ENCODE data around the gene CDH4. TPM values are rescaled to one million over a fixed set of nuclear protein-coding genes. Genes with fewer than 3 reads are reported as not detected.

CDH4 gene
- total RNA-seq, 1 donor from 2014 or later, result 0.23 TPM

GRCh38 chr20:61279621-61280150, 27.6 kb downstream of the CDH4 start:
- Mint-ChIP-seq H3K27me3 (ENCODE audit: unreplicated experiment) (peaks cover 6% of the 10 kb centered on the region), H3K36me3 (ENCODE audit: low read depth, unreplicated experiment) (peaks cover 4% of the 10 kb centered on the region), H3K9me3 (ENCODE audit: unreplicated experiment) (no peaks in the 10 kb centered on the region), H3K4me1 (ENCODE audit: unreplicated experiment) (no peaks in the 10 kb centered on the region), H3K4me3 (ENCODE audit: unreplicated experiment) (no peak overlapping the region), H3K27ac (ENCODE audit: unreplicated experiment) (no peak overlapping the region)
- TF ChIP-seq CTCF (IDR thresholded peaks at IDR 0.05; ENCODE audit: unreplicated experiment), result no peak
- no peak for DNase-seq (ENCODE audit: low spot score)

GRCh38 chr20:61280217-61280980, 28.3 kb downstream of the CDH4 start:
- Mint-ChIP-seq H3K36me3 (ENCODE audit: low read depth, unreplicated experiment) (peaks cover 4% of the 10 kb centered on the region), H3K9me3 (ENCODE audit: unreplicated experiment) (no peaks in the 10 kb centered on the region), H3K27me3 (ENCODE audit: unreplicated experiment) (peaks cover 7% of the 10 kb centered on the region), H3K27ac (ENCODE audit: unreplicated experiment) (no peak overlapping the region), H3K4me3 (ENCODE audit: unreplicated experiment) (no peak overlapping the region), H3K4me1 (ENCODE audit: unreplicated experiment) (no peaks in the 10 kb centered on the region)
- no peak for TF ChIP-seq CTCF (IDR thresholded peaks at IDR 0.05; ENCODE audit: unreplicated experiment)
- no peak for DNase-seq (ENCODE audit: low spot score)

GRCh38 chr20:61281286-61281795, 29.3 kb downstream of the CDH4 start:
- no peaks in the 10 kb centered on the region for H3K9me3 Mint-ChIP-seq (ENCODE audit: unreplicated experiment)
- H3K4me1 Mint-ChIP-seq (ENCODE audit: unreplicated experiment), result no peaks in the 10 kb centered on the region
- no peak overlapping the region for H3K4me3 Mint-ChIP-seq (ENCODE audit: unreplicated experiment)
- no peak overlapping the region for H3K27ac Mint-ChIP-seq (ENCODE audit: unreplicated experiment)
- H3K36me3 Mint-ChIP-seq (ENCODE audit: low read depth, unreplicated experiment), result peaks cover 4% of the 10 kb centered on the region
- DNase-seq (ENCODE audit: low spot score), result no peak
- peaks cover 7% of the 10 kb centered on the region for H3K27me3 Mint-ChIP-seq (ENCODE audit: unreplicated experiment)
- no peak for TF ChIP-seq CTCF (IDR thresholded peaks at IDR 0.05; ENCODE audit: unreplicated experiment)

- H3K36me3 Mint-ChIP-seq (ENCODE audit: low read depth, unreplicated experiment), result peaks cover 4% of the 10 kb centered on the region
- no peak for TF ChIP-seq CTCF (IDR thresholded peaks at IDR 0.05; ENCODE audit: unreplicated experiment)
- H3K9me3 Mint-ChIP-seq (ENCODE audit: unreplicated experiment), result no peaks in the 10 kb centered on the region
- no peak overlapping the region for H3K4me3 Mint-ChIP-seq (ENCODE audit: unreplicated experiment)
- peaks cover 5% of the 10 kb centered on the region for H3K27me3 Mint-ChIP-seq (ENCODE audit: unreplicated experiment)
- no peak overlapping the region for H3K27ac Mint-ChIP-seq (ENCODE audit: unreplicated experiment)
- no peak for DNase-seq (ENCODE audit: low spot score)
- no peaks in the 10 kb centered on the region for H3K4me1 Mint-ChIP-seq (ENCODE audit: unreplicated experiment)
Observed at GRCh38 chr20:61284752-61285151, 32.7 kb downstream of the CDH4 start.

GRCh38 chr20:61285152-61285645, 33.1 kb downstream of the CDH4 start:
- TF ChIP-seq CTCF (IDR thresholded peaks at IDR 0.05; ENCODE audit: unreplicated experiment), result no peak
- Mint-ChIP-seq H3K27ac (ENCODE audit: unreplicated experiment) (no peak overlapping the region), H3K9me3 (ENCODE audit: unreplicated experiment) (no peaks in the 10 kb centered on the region), H3K4me3 (ENCODE audit: unreplicated experiment) (no peak overlapping the region), H3K36me3 (ENCODE audit: low read depth, unreplicated experiment) (peaks cover 4% of the 10 kb centered on the region), H3K27me3 (ENCODE audit: unreplicated experiment) (peaks cover 4% of the 10 kb centered on the region), H3K4me1 (ENCODE audit: unreplicated experiment) (no peaks in the 10 kb centered on the region)
- DNase-seq (ENCODE audit: low spot score), result no peak

All from endothelial cell (in vitro differentiated cells).